NCI-H510A (cell line): ENCODE results near the gene FUT8.

Source experiments
- DNase-seq: peaks from one replicate; lab custom pipeline; 2025; lab: John Stamatoyannopoulos, UW

Gene FUT8

DNA sequence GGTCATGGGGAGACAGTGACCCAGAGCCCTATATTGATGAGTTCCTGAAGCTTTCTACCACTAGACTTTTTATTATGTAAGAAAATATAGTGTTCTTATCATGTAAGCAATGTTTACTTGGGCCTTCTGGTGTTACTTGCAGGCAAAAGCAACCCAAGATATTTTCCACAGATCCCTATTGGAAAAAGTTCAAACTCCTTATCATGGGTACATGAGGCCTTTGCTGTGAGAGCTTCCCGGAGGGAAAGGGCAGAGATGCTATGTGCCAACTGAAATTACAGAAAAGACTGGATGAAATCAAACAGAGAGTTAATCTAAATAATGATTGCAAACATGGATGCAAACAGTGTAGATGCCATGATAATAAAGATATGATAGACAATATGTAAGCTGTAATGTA, 361.5 kb downstream of the FUT8 start:
- no peak for DNase-seq

DNA sequence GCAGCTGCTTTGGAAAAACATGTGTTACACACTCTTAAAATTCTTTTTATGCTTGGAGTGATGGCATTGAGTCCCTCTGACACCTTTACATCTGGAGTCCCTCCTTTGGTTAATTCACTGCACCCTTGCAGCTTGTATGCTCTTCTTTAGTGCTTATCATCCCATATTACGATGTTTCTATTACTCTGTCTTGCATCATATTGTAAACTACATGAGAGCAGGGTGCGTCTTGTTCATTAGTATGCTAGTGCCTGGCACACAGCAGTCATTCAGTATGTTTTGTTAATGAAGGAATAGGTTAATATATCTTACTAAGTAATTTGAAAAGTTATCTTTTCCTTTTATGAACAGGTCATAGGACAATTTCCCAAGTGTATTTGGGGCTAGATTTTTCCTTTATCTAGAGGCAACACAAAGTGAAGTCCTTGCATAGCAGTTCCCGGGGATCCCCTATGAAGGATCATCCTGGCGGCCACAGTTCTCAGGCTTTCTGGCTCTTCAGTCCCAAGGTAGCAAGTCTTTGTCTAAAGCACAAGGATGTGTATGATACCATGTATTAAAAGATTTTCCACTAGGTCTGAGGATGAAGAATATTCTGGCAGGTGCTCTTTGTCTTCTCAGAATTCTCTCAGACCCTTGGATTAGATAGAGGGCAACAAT, 363.8 kb downstream of the FUT8 start:
- no peak for DNase-seq

DNA sequence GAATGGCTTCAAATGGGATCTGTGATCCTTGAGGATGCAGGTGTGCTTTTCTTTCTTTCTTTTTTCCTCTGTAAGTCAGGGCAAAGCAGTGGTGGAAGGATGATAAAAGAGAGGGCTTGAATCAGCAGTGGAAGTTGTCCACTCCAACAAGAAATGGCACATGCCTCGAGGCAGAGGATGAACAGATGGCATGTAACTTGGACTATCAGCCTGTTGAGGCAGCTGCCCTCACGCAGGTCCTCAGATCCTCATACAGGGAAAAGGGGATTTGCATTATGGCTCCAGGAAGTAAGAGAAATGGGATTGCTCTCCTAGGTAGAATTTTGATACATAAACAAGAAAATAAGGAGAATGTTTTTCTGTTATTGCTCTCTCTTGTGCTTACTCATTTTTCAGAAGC, 368.0 kb downstream of the FUT8 start:
- no peak for DNase-seq

DNA sequence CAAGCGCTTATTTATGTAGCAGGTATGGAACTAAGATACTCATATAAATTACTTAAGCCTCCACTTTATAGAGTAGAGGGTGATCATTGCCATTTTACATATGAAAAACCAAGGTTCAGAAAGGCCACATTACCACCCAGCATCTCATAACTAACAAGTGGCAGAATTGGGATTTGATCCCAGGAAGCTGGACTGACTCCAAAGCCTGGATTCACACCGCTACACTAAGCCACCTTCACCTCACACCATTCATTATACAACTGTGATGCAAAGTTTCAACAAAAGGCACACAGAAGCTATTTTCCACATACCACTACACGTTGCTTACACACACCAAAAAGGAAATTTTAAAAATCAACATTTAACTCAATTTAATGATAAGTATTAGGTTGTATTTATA, 370.6 kb downstream of the FUT8 start:
- DNase-seq, result no peak

DNA sequence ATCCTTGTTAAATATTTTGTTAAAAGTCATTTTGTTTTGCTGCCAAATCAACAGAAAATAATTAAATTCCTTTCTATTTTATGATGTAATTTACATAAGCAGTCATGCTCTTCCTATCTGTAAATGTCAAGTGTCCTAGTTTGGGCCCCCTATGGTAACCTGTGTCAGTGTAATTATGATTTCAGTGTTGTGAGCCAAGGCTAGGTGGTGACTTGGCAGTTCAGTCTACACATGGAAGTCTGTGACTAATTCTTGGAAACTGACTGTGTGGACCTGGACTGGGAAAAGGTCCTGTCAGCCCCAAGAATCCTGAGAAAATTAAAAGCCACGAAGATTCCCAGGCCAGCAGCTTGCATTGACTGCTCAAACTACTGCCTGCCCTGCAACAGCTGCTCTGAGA, 371.0 kb downstream of the FUT8 start:
- DNase-seq, result no peak

DNA sequence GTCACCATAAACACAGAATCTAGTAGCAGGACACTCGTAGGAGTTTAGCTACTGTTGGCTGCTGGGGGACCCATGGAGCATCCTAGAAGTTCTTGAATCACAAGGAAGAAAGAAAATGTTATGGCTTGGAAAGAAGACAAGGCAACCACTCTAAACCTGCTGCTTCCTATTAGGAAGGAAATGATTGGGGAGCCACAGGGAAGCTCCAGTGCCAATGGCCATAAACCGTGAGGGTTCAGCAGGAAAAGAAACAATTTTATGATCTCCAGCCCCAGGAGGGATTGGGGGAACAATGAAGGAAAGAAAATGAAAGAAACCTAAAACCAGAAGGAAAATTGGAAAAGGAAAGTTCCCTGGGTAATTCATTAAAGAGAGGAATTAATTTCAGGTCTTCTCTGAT, 372.0 kb downstream of the FUT8 start:
- DNase-seq, result no peak

DNA sequence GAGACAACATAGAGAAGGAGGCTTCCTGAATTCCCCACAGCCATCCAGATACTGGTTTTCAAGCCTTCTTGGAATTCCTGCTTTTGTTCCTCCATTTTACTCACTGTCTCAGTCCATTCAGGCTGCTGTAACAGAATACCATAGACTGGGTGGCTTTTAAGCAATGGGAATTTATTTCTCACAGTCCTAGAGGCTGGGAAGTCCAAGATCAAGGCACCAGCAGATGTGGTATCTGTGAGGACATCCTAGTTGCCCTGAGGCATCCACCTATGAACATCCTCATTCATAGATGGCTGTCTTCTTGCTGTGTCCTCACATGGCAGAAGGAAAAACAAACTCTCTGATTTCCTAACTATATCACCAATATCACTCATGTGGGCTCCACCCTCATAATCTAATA, 374.9 kb downstream of the FUT8 start:
- no peak for DNase-seq

DNA sequence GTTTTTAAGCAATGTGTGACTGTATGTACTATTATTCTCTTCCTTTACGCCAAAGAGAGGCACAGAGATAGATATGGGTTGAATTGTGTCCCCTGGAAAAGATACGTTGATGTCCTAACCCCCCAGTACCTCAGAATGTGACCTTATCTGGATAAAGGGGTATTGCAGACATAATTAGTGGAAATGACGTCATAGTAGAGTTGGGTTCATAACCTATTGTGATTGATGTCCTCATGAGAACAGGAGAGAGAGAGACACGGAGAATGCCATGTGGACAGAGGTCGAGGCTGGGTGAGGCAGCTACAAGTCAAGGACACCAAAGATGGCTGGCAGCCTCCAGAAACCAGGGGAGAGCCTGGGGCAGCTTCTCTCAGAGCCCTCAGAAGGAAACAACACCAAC, 376.3 kb downstream of the FUT8 start:
- no peak for DNase-seq

DNA sequence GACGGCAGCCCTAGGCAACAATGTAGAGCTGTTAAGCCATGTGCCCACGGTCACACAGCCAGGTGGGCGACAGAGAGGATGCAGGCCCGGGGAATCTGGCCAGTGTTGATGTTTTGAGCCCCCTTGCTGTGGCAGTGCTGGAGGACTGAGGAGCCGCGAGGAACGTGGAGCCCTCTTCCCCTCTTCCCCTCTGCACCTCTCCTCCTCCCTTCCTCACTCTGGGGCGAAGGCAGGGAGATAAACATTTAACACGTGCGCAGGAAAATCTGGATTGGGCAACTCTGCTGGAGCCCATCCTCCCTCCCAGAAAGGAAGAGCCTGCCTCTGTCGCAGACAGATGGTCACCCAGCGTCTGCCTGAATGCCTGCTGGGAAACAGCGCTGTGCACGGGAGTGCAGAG, 376.8 kb downstream of the FUT8 start:
- no peak for DNase-seq

DNA sequence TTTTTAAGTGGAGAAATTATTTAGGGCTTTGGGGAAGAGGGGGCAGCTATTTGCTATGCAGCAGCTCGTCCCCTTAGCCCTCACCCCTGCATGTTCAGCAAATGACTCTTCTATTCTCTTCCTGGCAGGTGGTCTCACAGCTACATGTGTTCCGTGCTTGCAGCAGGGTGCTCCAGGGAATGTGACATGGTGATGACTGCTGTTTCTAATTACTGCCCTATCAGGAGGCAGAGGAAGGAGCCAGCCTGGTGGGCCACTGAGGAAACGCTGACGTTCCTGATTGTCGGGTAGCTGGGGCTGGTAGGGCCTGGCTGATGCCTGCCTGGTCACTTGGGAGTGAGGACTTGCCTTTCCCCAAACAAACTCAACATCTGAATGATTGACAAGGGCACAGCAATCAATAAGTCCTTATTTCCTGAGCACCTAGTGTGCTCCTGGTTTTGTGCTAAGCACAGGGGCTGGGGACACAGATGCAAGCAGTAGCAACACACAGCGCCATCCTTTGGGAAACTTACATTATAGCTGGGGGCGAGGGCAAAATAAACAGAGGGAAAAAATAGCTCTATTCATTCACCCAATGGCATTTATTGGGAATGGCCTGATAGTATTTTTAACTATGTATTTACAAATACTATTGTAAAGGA, 377.8 kb downstream of the FUT8 start:
- no peak for DNase-seq

DNA sequence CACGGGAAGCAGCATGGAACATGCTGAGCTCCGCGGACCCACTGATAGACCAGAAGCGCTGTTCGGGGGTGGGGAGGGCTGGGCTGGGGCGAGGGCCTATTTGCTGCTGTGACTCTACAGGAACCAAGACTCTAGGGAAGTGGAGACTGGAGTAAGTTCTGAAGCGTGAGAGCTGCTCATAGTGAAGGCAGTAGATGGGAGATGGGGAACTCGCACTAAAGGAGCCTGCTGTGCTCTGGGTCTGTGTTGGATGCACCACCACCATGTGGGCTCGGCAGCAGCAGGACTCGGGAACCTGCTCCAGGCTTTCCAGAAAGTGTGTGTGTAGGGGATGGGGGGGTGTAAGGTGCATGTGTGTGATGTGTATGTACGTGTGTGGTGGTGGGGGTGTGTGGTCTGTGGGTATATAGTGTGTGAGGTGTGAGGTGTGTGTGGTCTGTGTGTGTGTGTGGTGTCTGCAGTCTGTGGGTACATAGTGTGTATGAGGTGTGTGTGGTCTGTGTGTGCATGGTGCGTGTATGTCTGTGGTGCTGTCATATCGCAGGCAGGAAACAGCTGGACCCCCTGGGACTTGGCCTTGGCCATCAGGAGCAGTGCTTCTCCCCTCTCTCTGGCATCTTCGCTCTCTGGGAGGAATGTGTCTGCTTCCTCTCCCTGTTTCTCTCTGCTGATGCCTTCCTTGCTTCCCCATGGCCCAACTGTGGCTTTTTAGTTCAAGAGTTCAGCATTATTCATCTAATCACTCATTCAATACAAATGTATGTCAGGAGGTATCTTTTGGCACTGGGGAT, 378.9 kb downstream of the FUT8 start:
- DNase-seq, result no peak

DNA sequence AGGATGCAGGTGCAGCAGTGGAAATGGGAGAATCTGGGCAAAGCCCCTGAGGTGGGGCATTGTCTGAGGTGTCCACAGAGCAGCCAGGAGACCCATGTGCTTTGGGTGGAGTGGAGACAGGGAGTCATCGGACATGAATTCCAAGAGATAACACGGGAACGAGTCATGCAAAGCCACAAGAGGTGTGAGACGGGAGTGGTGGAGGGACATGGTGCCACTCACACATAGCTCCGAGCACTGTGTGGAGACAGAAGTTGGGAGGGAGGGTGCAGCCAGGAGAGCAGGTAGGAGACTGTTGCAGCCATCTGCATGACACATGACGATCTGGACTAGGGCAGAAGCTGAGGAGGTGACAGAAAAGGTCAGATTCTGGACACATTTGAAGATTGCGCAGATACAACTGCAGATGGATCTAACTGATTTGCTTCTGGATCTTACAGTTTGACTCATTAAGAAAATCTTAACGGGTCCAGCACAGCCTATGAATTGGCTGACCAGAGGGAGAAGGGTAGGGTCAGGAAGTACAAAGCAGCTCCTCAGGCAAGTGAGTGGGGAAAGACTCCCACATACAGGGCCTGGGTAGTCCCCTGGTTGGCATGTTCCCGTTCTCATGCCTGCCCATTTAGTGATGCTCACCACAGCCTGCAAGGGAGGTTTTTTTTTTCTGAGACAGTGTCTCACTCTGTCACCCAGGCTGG, 379.8 kb downstream of the FUT8 start:
- DNase-seq, result no peak
